ENCODE data around the gene RLF.

DNA sequence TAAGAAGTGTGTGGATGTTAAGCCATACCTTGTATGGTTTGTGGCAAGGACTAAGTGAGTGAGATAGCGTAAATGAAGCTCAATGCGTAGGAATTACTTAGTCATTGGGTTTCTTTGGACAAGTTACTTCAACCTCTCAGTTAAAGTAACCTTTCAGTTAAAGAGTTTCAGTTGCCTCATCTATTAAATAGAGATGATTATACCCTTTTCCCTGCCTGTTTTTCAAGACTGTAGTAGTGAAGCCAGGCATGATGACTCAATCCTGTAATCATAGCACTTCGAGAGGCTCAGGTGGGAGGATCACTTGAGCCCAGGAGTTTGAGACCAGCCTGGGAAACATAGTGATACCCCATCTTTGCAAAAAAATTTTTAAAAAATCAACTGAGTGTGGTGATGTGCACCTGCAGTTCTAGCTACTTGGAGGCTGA, 103.2 kb downstream of the RLF start:
- TF ChIP-seq GATA2 (IDR thresholded peaks at IDR 0.05; ENCODE audit: low read depth, low read length) (no peak), GATA3 (IDR thresholded peaks at IDR 0.05; ENCODE audit: low read depth, low read length) (no peak)

Measured in SH-SY5Y (cell line).